ENCODE data around the gene CACNA1E.

Gene CACNA1E

GRCh38 chr1:181748013-181748412, 264.7 kb downstream of the CACNA1E start:
- no peaks in the 10 kb centered on the region for H3K4me1 ChIP-seq (ENCODE audit: insufficient read depth, low read length, poor library complexity, severe bottlenecking)
- H3K79me2 ChIP-seq (ENCODE audit: insufficient read depth, low read length) = no peaks in the 10 kb centered on the region
- H3K36me3 ChIP-seq (ENCODE audit: insufficient read depth, low read length) = no peaks in the 10 kb centered on the region
- H3K9me3 ChIP-seq (ENCODE audit: insufficient read depth, low read depth, low read length) = no peaks in the 10 kb centered on the region
- H3K9me2 ChIP-seq (replicated peaks; ENCODE audit: low read depth, low read length) = no peaks in the 10 kb centered on the region
- H2AFZ ChIP-seq (ENCODE audit: low read length) = no peak overlapping the region
- no peak overlapping the region for H3K4me2 ChIP-seq (ENCODE audit: low read depth, low read length, poor library complexity, severe bottlenecking)
- TF ChIP-seq CTCF (conservative IDR thresholded peaks at IDR 0.05; ENCODE audit: low read length) (no peak), EZH2phosphoT487 (IDR thresholded peaks at IDR 0.05; ENCODE audit: borderline replicate concordance) (no peak)
- no peak overlapping the region for H3K9ac ChIP-seq (ENCODE audit: low read depth, low read length, poor library complexity, severe bottlenecking)
- H3K4me3 ChIP-seq (ENCODE audit: low read length, poor library complexity, severe bottlenecking) = no peak overlapping the region
- no peaks in the 10 kb centered on the region for H3K27me3 ChIP-seq (ENCODE audit: insufficient read depth, low read length, poor library complexity, severe bottlenecking)
- H4K20me1 ChIP-seq (ENCODE audit: insufficient read depth, low read length, poor library complexity, severe bottlenecking) = no peaks in the 10 kb centered on the region
- H3F3A ChIP-seq (ENCODE audit: low read depth) = no peaks in the 10 kb centered on the region

- no peak overlapping the region for H2AFZ ChIP-seq (ENCODE audit: low read length)
- no peaks in the 10 kb centered on the region for H3K9me3 ChIP-seq (ENCODE audit: insufficient read depth, low read depth, low read length)
- H3K79me2 ChIP-seq (ENCODE audit: insufficient read depth, low read length) = no peaks in the 10 kb centered on the region
- H3K36me3 ChIP-seq (ENCODE audit: insufficient read depth, low read length) = no peaks in the 10 kb centered on the region
- H3K9me2 ChIP-seq (replicated peaks; ENCODE audit: low read depth, low read length) = no peaks in the 10 kb centered on the region
- H3K4me2 ChIP-seq (ENCODE audit: low read depth, low read length, poor library complexity, severe bottlenecking) = no peak overlapping the region
- no peaks in the 10 kb centered on the region for H3K4me1 ChIP-seq (ENCODE audit: insufficient read depth, low read length, poor library complexity, severe bottlenecking)
- no peak overlapping the region for H3K4me3 ChIP-seq (ENCODE audit: low read length, poor library complexity, severe bottlenecking)
- no peaks in the 10 kb centered on the region for H3K27me3 ChIP-seq (ENCODE audit: insufficient read depth, low read length, poor library complexity, severe bottlenecking)
- TF ChIP-seq CTCF (conservative IDR thresholded peaks at IDR 0.05; ENCODE audit: low read length) = no peak
- no peak for TF ChIP-seq EZH2phosphoT487 (IDR thresholded peaks at IDR 0.05; ENCODE audit: borderline replicate concordance)
- H4K20me1 ChIP-seq (ENCODE audit: insufficient read depth, low read length, poor library complexity, severe bottlenecking) = no peaks in the 10 kb centered on the region
- no peaks in the 10 kb centered on the region for H3F3A ChIP-seq (ENCODE audit: low read depth)
- no peak overlapping the region for H3K9ac ChIP-seq (ENCODE audit: low read depth, low read length, poor library complexity, severe bottlenecking)
Measured at GRCh38 chr1:181754103-181754502, 270.8 kb downstream of the CACNA1E start.

- Histone ChIP-seq H3K9ac (ENCODE audit: low read depth, low read length, poor library complexity, severe bottlenecking) (no peak overlapping the region), H3K9me2 (replicated peaks; ENCODE audit: low read depth, low read length) (no peaks in the 10 kb centered on the region), H3K4me3 (ENCODE audit: low read length, poor library complexity, severe bottlenecking) (no peak overlapping the region), H3K79me2 (ENCODE audit: insufficient read depth, low read length) (no peaks in the 10 kb centered on the region), H3K4me2 (ENCODE audit: low read depth, low read length, poor library complexity, severe bottlenecking) (no peak overlapping the region), H3K9me3 (ENCODE audit: insufficient read depth, low read depth, low read length) (no peaks in the 10 kb centered on the region), H3K27me3 (ENCODE audit: insufficient read depth, low read length, poor library complexity, severe bottlenecking) (no peaks in the 10 kb centered on the region), H3K4me1 (ENCODE audit: insufficient read depth, low read length, poor library complexity, severe bottlenecking) (no peaks in the 10 kb centered on the region), H2AFZ (ENCODE audit: low read length) (no peak overlapping the region), H3K36me3 (ENCODE audit: insufficient read depth, low read length) (no peaks in the 10 kb centered on the region), H3F3A (ENCODE audit: low read depth) (no peaks in the 10 kb centered on the region), H4K20me1 (ENCODE audit: insufficient read depth, low read length, poor library complexity, severe bottlenecking) (no peaks in the 10 kb centered on the region)
- TF ChIP-seq CTCF (conservative IDR thresholded peaks at IDR 0.05; ENCODE audit: low read length) (no peak), EZH2phosphoT487 (IDR thresholded peaks at IDR 0.05; ENCODE audit: borderline replicate concordance) (no peak)
Measured at GRCh38 chr1:181759481-181759880, 276.2 kb downstream of the CACNA1E start.

Measured in Loucy (cell line).